ENCODE data around the gene ST6GAL1.
A peak's percentile ranks its signal among the peaks of the same experiment; 100 is the strongest.

- TF ChIP-seq CTCF (IDR thresholded peaks at IDR 0.05) = peak; percentile 17; the same call in 1 of the 2 replicates
- TF ChIP-seq SIN3A (IDR thresholded peaks at IDR 0.05; ENCODE audit: borderline replicate concordance, low read depth, low read length) = no peak
- TF ChIP-seq POLR2AphosphoS5 (IDR thresholded peaks at IDR 0.05; ENCODE audit: low read depth, low read length) = no peak
- TF ChIP-seq MAX (IDR thresholded peaks at IDR 0.05; ENCODE audit: low read depth) = no peak
- TF ChIP-seq IRF3 (IDR thresholded peaks at IDR 0.05; ENCODE audit: low read depth, low read length) = no peak
- TF ChIP-seq EZH2phosphoT487 (IDR thresholded peaks at IDR 0.05; ENCODE audit: borderline replicate concordance, low read depth) = no peak
- TF ChIP-seq JUND (IDR thresholded peaks at IDR 0.05) = no peak
- TF ChIP-seq YY1 (IDR thresholded peaks at IDR 0.05; ENCODE audit: low read depth) = no peak
- TF ChIP-seq FOSL2 (IDR thresholded peaks at IDR 0.05; ENCODE audit: borderline replicate concordance, low read depth) = no peak
- TF ChIP-seq REST (IDR thresholded peaks at IDR 0.05; ENCODE audit: low read depth, low read length) = no peak
Measured at GRCh38 chr3:187066228-187066995, 136.1 kb downstream of the ST6GAL1 start.

All from SK-N-SH (cell line).